Measurements from ENCODE around the gene ST7L. TPM values are rescaled to one million over a fixed set of nuclear protein-coding genes. Genes with fewer than 3 reads are reported as not detected.

The ST7L gene
- total RNA-seq, 4 donors from 2014 or later, result 24.9 to 50.3 (median 33.9) TPM

Small RNA genes within 50 kb of the gene (small RNA-seq; reads per million reads assigned to genes)
- gene RNU7-70P, result 0 reads per million in 2 donors

Other genes with a start within 250 kb of the ST7L start
- gene CTTNBP2NL, start 222.9 kb downstream of the ST7L start, total RNA-seq, result 10 to 100 TPM; 28.4 to 81.7 (median 59.1) TPM
- gene WNT2B, start 110.2 kb downstream of the ST7L start, total RNA-seq, result 10 to 100 TPM in 3 of 4 donors, 1 to 10 TPM in 1; 5.8 to 15.0 (median 13.9) TPM
- 100 to 1,000 TPM; 116 to 181 (median 179) TPM for gene CAPZA1, start 691 bp upstream of the ST7L start, total RNA-seq
- 100 to 1,000 TPM in 3 of 4 donors, 10 to 100 TPM in 1; 75.3 to 161 (median 143) TPM for gene MOV10, start 55.5 kb upstream of the ST7L start, total RNA-seq
- 100 to 1,000 TPM; 163 to 632 (median 483) TPM for gene RHOC, start 88.0 kb upstream of the ST7L start, total RNA-seq
- under 1 TPM in 1 of 4 donors, not detected in 3; 0.67 TPM for gene PPM1J, start 96.2 kb upstream of the ST7L start, total RNA-seq

Measured in Peyer's patch (tissue), 4 donors.